DND-41 (cell line): ENCODE measurements around the gene TTLL10.
"Not testable (repeated sequence)": the region's sequence is repeated elsewhere in the genome, so short reads cannot be mapped to it uniquely, and the experiment has no call there.

Experiments
- CTCF ChIP-seq: IDR thresholded peaks from 2 replicates; pipeline ENCODE4 v1.5.1; 2012; ENCODE audit warnings: borderline replicate concordance, low read length, moderate library complexity, mild to moderate bottlenecking; ENCODE audit not compliant: poor library complexity, severe bottlenecking; ENCODE audit errors: extremely low read depth
- EZH2 ChIP-seq: IDR thresholded peaks from 3 replicates; pipeline ENCODE4 v1.6.1; 2012; ENCODE audit warnings: borderline replicate concordance, low read depth, mild to moderate bottlenecking, moderate library complexity, low read length, inconsistent platforms; ENCODE audit not compliant: severe bottlenecking

GRCh38 chr1:1153215-1153614 lies 20.5 kb upstream of the TTLL10 start:
- TF ChIP-seq EZH2, CTCF: not testable (repeated sequence)
